NCI-H524 treated with DMSO at 0.1 percent for 48 hours (cell line): ENCODE results near the gene GDPD5.

ENCODE experiments used
- DNase-seq: peaks from one replicate; lab custom pipeline; 2025; lab: John Stamatoyannopoulos, UW

The GDPD5 gene

DNA sequence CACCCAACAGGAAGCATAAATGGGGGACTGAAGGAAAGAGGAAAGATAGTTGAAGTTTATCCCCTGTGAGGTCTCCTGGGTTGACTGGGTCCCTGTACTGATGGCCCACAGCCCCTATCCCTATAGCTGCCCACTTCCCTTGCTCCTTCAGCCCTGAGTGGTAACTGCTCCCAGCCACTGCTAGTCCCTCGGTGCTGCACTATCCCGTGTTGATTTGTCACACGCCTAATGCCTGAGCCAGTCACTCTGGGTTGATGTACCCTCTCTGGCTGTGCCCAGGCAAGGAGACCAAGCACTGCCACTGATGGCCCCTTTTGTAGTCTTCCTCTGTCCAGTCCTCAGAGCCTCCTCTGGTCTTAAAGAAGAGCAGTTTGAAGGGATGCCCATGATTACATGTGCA is 9.6 kb downstream of the GDPD5 start:
- DNase-seq: no peak

DNA sequence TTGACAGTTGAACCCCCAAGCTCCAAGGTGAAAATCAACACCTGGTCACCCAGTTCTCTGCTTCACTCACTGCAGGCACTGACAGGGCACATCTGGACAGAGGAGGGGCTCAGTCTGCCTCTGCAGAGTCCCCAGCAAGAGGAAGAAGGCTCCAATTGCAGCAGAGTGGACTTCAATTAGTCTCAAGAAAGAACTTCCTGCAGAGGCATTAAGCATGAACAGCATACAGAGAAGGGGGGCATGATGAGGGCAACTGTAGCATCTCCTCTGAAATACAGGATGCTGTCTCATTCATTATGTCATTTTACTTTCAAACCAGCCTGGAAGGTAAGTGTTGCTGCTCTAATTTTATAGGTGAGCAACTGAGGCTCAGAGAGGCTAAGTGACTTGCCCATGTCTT is 11.1 kb downstream of the GDPD5 start:
- DNase-seq: no peak

DNA sequence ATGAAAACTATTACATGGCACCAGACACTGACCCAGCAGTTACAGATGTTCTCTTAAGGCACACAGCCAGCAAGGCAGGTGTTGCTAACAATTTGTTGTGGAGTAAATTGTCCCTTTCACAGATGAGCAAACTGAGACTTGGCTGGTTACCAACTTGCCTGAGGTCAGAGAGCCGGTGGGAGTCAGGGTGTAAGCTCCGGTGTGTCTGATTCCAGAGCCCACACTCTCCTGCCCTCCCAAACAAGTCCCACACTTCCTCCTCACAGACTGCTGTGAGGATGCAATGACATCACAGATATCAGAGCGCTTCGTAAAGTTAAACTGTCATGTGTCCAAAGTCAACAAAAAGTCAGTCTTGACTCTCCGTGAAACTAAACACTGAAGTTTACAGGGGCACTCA is 12.5 kb downstream of the GDPD5 start:
- no peak for DNase-seq

DNA sequence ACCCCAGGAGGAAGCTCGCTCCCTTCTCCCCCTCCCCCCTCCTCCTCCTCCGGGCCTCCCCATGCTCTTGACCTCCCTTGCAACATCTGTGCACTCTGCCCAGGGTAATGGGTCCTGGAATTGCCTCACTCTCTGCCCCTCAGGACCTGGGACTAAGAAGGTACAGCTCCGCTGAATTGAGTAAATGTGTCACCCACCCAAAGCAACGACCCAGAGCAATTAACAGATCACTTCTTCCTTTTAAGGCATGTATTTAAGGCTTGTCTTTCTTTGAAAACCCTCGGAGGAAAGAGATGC is 15.1 kb downstream of the GDPD5 start:
- DNase-seq: no peak

DNA sequence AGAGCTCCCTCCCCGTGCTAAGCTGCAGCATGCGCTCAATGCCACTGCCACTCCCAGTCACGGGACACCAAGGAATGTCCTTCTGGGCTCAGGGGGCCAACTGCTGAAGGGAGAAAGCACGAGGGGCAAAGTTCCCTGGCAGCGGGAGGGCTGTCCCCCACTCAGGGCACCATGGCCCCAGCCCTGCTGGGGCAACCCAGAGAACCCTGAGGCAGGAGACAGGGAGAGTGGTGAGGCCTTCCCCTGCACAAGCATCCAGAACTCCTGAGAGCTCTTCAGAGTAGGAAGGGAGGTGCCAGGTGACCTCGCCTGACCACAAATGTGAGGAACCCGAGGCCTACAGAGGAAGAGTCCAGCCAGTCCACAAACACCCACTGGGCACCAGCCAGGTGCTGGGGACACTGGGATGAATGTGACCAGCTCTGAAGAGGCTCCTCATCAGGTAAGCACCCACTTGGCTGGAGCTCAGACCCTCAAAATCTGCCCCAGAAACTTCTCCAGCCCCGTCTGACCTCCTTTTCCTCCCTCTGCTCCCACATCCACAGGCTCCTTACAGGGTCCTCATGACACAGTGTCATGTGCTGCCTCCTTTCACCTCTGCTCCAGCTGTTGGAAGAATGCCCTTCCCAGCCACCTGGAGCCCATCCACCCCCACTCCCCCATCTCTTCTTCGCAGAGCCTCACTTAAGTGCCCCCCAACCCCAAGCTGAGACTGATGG is 15.6 kb downstream of the GDPD5 start:
- DNase-seq: no peak

DNA sequence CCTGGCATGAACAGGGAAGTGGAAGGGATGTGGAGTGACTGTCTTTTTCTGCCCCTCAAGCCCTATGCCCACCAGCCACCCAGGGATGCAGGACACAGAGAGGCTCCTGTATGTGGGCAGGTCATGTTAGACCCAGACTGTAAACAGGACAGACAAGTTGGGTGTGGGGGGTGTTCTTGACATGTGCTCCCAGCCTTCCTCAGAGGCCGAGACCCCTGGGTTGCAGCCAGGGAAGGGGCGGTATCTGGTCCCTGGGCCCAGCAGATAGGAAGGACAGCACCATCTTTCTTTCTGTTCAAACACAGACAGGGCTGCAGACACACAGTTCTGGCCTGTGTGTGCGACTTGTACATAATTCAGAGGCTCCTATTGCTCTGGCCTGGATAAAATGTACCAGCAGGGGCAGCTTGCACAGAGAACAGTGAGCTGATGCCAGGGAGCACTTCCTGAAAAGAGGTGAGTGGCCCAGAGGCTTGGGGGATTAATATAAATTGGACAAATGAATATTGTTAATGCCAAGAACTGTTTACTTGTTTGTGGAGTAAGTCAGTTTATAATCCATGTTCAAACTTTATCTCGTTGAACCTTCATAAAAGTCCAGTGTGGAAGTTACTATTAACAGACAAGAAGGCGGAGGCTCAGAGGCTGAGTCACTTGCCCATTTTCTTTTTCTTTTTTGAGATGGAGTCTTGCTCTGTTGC is 16.6 kb downstream of the GDPD5 start:
- DNase-seq: no peak

DNA sequence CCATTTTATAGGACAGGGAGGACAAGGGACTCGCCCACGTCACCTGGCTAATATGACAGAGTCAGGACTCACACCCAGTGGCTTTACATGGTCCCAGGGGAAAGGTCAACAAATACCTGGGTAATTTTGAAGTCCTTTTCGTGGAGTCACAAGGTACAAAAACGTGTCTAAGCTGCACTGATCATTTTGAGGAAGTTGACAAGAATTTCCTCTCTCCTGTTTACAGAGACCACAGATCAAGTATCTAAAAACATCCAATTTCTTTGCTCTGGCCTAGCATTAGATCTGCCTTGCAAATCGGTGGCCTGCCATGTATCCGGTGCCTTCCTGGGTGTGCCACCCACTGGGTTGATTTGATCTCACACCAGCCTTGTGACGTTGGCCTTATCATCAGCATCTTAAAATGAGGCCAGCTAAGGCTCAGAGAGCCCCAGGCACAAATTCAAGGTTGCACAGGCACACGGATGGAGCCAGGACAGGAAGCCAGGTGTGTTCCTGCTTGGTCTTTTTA is 17.6 kb downstream of the GDPD5 start:
- no peak for DNase-seq

DNA sequence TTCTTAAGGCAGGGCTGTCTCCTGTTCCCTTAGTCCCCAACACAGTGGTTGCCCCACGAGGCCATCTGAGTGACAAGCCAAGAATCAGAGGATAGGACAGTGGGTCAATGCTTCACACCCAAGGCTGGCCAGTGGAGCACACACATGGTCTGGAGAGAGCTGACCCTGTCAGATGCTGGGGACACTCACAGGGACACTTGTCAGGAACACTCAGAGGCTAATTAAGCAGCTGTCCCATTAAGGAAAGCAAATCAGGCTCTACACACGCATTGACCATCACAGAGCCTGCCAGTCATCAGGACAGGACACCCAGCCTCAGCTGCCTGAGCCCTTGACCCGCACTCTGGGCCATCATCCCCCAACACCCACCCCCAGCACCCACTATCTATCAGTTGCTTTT is 18.2 kb downstream of the GDPD5 start:
- no peak for DNase-seq

DNA sequence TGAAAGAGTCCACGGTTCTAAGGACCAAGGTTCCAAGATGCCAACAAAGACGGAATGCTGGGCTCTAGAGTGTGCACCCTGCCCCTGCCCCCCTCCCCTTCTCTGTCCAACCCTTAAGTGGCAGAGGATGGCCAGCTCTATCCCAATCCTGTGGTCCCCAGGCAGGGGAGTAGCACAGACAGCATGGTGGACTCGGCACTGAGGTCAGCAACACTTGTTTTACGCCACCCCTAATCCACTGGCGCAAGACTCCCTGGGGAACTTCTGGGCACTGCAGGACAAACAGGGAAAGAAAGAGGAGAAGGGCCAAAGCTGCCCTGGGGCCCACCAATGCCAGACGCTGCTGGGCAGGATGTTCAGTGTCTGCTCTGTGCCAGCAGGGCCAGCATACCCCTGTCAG is 18.9 kb downstream of the GDPD5 start:
- no peak for DNase-seq

DNA sequence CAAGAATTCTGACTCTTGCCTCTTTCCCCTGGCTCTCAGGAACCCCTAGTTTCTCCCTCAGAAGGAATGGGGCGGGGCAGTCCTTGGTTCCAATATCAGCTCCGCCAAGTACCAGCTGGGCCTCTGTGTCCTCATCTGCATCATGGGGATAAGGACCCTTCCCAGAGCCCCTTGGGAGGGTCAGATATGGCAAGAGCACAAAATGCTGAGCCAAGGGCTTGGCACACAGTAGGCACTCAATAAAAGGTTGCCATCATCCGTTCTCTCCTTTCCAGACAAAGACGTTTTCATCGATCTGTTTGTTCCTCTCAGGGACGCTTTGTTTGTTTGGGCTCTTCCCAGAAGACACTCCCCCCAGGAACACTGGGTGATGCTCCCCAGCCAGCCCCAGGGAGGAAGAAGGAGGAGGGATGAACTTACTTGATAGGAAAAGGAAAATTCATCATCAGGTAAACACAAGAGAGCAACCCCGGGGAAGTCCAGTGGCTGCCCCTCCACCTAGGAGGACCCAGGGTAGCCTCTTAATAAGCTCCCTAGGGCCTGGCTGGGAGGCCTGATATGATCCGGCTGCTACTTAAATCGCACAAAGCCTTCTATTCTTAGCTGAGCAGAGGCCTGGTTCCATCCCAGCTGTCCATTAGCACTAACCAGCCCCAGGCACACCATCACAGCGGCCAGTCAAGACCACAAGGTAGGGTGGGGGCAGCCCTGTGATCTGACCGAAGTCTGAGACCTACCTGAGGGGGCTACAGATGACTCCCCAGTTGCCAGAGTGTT is 19.6 kb downstream of the GDPD5 start:
- DNase-seq: no peak

DNA sequence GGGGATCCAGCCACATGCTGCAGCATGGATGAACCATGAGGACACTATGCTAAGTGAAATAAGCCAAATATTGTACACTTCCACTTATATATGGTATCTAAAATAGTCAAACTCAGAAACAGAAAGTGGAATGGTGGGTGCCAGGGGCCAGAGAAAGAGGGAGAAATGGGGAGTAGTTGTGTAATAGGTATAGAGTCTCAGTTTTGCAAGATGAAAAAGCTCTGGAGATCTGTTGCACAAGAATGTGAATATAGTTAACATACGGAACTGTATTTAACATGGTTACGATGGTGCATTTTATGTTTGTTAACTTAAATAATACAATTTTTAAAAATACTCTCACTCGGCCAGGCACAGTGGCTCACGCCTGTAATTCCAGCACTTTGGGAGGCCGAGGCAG is 21.2 kb downstream of the GDPD5 start:
- no peak for DNase-seq

DNA sequence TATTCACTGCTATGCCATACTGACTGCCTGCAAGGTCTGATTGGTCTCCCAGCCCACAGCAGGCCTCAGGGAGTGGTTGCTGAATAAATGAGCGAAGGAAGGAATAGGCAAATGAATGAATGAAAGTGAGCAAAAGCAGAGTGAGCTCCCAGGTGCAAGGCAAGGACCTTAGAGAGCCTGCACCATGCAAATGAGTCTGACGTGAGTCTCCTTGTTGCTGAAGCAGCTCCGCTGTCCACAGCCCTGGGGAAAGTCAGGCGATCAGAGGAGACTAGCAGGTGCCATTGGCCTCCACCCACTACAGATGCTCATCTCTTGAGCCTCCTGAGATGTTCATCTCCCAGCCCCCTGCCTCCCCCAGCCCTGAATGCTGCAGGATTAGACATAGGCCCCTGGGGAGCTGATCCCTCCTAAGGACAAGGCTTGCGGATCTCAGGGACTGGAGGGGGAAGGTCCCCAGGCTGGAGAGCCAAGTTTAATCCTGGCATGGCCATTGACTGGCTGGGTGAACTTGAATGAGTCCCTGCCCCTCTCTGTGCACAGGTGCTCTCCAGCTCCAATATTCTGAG is 22.1 kb downstream of the GDPD5 start:
- DNase-seq: peak; percentile 37

DNA sequence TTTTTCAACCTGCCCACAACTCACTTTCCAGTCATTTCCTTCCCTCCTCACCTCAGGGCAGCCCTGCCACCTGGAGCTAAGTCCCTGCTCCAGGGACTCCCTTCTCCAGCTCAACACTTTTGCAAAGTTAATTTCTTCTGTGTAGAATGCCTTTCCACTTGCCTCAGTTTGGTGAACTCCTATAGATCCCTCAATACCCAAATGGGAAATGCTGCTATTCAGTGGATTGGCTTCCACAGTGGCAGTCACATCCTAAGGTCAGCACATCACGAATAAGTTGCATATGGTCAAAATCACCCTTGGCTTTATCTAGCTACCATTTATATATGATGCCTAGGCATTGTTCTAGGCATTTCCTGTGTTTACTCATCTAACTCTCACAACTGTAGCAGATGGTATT is 23.6 kb downstream of the GDPD5 start:
- DNase-seq: no peak

DNA sequence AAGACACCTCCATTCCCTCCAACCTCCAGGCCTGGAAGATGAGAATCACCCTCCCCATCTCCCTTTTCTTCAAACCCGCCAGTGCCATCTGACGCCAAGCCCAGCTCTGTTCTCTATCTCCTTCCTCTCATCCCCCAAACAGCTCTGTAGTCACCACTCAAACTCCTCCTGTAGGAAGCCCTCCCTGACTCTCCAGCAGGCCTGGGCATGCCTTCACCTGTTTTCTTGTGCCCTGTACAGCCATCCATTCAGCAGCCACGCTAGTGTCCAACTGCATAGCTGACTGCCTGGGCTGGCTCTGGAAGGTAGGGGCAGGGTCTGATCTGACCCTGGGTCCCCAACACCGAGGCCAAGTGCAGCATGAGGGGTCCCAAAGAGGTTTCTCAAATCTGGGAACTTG is 25.0 kb downstream of the GDPD5 start:
- DNase-seq: no peak

DNA sequence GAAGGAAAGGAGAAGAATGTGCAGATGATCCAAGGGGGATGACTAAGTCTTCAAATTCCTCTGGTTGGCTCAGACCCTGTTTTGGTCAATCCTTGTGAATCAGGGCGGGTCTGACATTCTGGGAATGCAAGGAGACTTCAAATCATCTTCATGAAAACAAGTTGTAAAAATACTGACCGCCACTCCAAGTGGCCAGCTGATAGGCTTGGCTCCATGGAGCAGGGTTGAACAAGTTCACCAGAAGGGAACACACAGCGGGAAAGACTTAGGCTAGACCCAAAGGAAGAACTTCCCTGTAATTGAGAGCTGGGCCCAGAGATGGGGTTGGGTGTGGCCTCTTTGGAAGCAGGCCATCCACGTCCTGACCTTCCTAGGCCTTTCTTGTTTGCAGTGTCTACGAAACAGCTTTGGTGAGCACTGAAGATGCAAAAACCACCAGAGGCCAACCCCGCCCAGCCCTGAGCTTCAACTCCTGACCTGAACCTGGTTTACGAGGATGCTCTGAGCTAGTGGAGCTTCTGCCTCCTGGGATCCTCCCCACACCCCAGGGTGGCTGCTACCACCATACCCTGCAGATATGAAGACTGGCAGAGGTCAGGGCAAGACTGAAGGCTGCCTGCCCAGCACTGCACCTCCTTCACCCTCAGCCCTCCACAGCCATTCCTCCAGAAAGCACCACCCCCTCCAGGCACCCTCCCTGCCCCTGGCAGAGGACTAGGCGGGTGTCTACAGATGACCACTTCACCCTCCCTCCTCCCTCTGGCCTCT is 26.1 kb downstream of the GDPD5 start:
- no peak for DNase-seq

DNA sequence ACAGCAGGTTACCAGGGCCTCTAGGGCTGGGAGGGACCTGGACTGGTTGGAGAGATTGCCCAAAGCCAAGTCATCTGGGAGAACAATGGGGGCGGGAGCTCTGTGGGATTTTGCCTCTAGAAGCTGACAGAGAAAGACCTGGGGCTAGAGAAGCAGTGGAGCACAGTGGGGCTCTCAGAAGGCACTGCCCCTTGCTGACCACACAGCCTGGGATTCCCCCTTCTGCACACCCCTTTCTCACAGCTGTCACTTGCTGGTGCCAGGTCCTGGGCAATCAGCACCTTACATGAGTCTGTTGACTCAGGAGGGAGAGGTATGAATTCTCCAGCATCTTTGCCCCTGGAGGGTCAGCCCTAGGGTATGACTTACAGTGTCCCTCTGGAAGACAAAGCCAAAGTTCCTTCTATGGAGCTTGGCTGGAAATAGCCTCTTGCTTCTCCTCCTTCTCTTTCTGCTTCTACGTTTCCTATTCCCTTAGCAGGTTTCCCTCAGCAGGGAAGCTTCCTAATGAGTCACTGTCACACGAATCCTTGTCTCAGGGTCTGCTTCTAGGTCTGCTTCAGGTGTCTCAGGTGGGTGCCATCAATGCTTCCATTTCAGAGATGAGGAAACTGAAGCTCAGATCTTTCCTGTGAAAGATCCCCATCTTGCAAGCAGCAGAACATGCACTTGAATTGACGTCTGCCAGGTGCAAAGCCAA is 27.0 kb downstream of the GDPD5 start:
- no peak for DNase-seq

DNA sequence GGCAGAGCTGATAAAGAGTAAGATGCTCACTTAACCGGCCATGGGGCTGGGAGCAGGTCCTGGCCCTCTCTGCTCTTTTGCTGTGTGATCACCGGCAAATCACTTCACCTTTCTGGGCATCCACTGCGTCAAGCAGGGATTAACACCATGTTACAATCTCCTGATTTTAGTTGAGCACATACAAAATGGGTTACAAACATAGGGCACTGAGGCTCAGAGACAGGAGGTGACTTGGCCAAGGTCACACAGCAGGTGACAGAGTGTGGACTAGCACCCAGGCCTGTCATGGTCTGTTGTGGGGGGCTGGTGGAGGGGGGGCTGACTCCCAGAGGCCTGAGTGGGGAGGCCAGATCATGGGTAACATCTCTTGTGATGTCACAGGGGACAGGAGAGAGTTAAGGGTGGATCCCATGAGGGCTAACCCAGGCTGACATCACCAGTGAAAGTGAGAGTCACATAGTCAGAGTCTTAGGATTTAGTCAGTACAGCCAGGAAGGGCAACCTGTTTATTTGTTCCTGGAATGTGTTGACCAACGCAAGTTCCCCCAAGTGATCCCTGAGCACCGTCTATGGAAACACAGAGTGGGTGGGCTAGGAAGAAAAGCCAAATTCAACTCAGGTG is 27.8 kb downstream of the GDPD5 start:
- DNase-seq: no peak

DNA sequence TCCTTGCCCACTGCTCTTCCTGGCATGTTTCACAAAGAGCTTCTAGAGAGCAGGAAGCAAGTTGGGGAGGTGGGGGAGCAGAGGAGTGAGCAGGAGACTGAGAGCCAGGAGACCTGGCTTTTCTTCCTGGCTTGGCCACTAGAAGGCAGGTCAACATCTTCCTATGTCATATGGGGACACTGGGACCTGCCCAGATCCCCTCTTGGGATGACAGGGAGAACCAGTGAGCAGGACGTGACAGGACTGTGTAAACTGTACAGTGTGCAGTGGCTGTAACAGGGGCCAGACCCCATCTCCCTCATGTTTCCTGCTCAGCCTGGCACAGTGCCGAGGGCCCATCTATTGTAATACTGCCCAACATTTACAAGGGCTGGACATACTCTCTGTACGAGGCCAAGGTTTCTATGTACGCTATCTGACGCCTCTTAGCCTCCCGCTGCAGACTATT is 29.4 kb downstream of the GDPD5 start:
- DNase-seq: no peak

DNA sequence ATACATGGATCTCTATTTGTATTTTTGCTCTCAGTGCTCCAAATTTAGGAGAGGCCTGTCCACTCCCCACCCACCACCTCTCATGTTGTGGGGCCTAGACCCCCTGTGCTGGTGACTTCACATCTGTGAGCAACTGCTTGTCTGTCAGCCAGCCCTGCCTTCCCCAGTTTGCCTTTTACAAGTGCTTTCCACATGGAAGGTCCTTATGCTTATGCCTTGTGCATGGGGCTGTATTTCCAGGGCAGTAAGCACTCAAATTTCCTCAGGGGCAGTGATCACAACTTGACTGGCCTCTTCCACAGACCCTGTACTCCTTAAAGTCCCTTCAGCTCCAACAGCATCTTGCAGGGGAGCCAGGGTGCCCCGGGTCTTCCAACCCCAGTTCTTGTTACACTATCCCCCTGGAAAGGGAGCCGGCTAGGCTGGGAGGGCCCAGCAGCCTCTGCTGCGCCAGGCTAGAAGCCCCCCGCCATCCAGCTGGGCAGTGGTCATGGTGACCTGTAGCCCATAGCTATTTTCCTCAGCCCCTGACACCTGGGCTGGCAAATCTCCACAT is 29.9 kb downstream of the GDPD5 start:
- DNase-seq: no peak

DNA sequence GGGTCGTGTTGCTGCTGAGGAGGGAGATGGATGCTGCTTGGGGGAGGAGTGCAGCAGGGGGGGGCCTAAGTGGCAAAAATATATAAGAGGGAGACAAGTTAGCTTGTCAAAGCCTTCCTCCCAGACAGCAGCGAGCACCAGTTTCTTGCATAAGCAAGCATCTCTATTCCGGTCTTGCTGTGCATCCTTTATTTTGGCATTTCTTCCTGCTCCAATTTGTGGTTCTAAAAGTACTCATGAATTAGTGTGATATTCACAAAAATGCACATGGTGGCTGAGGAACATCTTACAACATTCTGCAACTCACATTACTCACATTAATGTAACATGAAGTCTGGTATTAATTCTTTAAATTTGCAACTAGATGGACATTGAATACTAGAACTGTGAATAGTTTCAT is 32.1 kb downstream of the GDPD5 start:
- DNase-seq: no peak
